ENCODE data around the gene XPOT.

- TF ChIP-seq CTCF (conservative IDR thresholded peaks at IDR 0.05) (no peak), ZFX (IDR thresholded peaks at IDR 0.05) (no peak)
Observed at GRCh38 chr12:64461634-64462414, 57.6 kb downstream of the XPOT start.

Measured in C4-2B (cell line).